GM18520 (cell line): ENCODE data around the gene PRIMPOL.
A peak's percentile ranks its signal among the peaks of the same experiment; 100 is the strongest.
"Not testable (repeated sequence)": the region's sequence is repeated elsewhere in the genome, so short reads cannot be mapped to it uniquely, and the experiment has no call there.

Source experiments
- ATAC-seq: cut with Tn5 transposase; IDR thresholded peaks from one replicate; pipeline ENCODE4 v1.9.1; 2021; ENCODE audit not compliant: unreplicated experiment

Gene PRIMPOL

DNA sequence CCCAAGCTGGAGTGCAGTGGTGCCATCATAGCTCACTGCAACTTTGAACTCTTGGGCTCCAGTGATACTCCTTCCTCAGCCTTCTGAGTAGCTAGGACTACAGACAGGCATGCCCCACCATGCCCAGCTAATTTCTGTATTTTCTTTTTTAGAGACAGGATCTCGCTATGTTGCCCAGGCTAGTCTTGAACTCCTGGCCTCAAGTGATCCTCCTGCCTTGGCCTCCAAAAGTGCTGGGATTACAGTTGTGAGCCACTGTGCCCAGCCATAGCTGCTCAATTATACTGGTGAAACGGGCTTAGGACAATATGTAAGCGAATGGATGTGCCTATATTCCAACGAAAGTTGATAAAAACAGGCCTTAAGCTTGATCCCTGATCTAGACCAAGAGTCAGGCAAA, 13.4 kb upstream of the PRIMPOL start:
- no peak for ATAC-seq

DNA sequence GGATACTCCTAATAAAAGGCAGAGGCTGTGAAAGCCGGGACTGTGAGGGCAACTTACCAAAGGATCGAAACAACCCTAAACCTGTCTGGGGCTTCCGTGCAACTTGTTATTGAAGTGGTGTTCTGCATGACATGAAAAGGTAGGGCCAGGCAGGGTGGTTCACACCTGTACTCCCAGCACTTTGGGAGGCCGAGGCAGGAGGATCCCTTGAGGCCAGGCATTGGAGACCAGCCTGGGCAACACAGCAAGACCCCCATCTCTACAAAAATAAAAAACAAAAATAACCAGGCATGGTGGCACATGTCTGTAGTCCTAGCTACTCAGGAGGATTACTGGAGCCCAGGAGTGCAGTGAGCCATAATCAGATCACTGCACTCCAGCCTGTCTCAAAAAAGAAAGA, 12.6 kb upstream of the PRIMPOL start:
- ATAC-seq, result no peak

DNA sequence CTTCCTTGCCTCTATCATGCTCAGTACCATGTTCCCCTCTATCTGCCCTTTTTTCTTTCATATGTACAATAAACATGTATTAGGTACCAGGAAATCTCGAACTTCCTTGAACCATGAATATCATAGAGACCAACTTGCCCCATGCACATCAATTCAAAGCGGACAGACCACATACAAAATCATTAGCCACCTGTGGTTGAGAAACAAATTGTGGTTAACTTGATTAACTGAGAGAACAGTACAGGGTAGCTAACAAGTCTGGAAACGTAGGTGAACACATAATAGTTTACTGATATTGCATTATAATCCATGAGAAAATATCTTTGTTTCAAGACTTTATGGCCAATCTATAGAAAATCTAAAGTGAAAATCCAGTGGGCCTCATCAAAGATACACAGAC, 8.5 kb upstream of the PRIMPOL start:
- peak; percentile 65 for ATAC-seq

DNA sequence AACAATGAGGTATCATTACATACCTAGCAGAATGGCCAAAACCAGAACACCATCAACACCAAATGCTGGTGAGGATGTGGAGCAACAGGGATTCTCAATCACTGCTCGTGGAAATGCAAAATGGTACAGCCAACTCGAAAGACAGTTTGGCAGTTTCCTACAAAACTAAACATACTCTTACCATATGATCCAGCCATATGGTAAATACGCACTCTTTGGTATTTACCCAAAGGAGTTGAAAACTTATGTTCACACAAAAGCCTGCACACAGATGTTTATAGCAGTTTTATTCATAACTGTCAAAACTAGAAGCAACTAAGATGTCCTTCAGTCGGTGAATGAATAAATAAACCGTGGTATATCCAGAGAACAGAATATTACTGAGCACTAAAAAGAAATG, 8.1 kb upstream of the PRIMPOL start:
- ATAC-seq, result no peak

DNA sequence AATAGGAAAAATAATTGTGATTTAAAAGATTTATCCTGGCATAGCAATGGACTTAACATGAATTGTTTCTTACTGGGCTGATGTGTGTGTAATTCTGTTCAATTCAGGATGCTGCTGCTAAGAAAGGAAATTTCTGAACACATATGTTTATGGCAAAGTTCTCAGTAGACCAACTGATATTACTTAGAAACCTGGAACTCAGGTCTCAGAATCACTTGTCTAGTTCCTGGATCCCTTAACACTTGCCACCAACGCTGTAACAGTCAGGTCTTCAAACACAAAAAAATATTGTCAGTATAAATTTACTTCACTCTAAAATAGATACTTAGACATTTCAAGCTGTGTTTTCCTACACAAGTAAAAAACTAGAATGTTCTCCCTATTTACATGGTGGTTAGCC, 5.8 kb upstream of the PRIMPOL start:
- ATAC-seq, result no peak

DNA sequence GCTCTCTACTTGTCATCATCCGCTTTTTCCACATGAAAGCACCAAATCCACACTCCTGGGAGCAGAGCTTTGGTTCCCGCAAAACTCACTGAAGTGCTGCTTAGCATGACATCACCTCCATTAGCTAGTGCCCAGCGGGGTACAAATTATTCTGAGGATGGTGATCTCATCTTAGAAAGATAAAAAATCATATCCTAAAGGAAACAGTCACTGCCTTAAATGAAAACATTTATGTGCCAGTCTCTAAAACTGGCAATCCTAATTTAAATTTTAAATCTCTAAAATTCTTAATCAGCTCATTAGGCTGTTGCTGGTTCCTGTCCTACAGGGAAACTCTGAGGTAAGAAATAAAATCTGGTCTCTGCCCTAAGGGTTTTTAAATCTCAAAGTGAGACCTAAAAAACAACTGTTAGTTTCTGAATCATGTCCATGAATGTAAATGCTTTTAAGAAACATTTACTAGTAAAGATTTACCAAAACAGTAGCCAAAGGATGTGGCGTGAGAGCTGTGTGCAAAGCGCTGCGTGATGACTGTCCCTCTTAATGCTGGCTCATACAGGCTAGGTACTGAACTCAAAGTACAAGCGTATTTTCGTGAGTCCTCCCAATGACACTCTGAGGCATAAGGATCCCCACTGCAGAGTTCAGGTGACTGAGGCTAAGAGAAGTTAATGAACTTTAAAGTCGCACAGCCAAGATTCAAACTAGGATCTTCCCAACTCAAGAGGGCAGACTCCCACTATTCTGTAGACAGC, 4.8 kb upstream of the PRIMPOL start:
- no peak for ATAC-seq

DNA sequence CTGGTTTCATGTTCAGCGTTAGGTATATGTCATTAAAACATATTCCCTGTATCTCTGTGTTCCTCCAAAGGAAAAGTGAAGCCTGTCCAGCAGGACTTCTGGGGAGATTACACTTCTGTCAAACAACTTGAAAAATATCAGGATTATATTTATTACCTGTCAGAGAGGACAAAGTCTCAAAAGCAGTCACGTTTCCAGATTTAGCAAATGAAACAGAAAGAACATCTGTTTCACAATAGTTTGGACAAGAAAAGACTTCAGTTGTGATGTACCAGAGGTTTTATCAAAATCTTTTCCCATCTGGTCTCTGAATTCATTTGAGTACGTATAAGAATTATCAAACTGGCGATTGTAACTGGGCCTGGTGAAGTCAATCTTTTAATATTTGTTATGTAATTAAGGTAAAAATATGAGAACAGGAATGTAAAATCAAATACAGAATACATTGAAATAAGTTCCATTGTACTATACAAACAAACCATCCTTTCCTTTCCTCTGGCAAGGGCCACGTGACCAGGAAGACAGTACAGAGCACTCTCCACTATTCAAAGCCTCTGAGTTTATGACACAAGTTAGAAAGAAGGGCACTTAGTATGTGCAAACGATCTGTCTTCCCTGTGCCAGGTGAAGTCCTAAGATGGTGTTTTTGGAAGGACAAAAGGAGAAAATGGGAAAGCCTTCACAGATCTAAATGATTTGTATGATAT, 3.5 kb upstream of the PRIMPOL start:
- ATAC-seq, result no peak

DNA sequence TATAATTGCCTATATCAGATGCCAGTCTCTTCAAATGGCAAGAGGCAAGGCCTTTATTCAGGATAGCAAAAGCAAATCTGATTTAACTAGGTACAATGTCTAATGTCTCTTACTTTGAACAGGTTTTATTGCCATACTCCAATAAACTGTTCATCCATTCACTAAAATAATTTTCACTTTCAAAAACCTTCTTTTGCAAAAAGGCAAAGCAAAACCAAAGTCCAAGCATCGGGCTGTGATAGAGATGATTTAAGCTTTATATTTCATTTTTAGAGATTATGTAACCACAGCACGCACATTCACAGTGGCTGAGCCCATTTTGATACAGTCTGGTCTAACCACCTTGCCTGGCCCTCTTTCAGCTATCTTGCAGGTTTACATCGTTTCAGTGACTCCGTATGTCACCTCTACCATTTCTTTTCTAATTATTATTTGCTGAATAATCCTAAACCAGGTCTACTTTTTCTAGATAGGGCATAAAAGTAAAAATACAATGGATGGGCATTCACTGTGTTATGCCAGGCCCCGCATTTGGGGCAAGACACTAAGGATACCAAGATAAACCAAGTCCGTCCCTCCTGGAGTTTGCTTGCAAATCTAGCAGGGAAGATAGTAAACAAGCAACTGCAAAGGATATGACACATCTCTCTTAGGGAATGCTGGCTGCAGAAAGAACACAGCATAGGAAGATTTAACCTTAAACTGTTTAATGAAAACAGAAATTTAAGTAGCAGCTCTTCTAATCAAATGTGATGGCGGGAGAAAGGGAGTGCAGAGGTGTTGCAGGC, 2.1 kb upstream of the PRIMPOL start:
- no peak for ATAC-seq

DNA sequence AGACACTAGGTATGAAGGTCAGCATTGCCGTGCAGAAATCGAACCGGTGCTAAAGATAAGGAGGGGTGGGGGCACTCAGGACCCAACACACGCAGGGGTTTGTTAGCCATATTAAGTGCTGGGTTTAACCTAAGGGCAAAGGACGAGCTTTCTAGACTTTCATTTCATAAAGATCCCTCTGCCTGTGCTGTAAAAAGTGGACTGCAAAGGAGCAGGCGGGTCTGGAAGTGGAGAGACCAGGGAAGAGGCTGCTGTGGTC, 1.6 kb upstream of the PRIMPOL start:
- no peak for ATAC-seq

DNA sequence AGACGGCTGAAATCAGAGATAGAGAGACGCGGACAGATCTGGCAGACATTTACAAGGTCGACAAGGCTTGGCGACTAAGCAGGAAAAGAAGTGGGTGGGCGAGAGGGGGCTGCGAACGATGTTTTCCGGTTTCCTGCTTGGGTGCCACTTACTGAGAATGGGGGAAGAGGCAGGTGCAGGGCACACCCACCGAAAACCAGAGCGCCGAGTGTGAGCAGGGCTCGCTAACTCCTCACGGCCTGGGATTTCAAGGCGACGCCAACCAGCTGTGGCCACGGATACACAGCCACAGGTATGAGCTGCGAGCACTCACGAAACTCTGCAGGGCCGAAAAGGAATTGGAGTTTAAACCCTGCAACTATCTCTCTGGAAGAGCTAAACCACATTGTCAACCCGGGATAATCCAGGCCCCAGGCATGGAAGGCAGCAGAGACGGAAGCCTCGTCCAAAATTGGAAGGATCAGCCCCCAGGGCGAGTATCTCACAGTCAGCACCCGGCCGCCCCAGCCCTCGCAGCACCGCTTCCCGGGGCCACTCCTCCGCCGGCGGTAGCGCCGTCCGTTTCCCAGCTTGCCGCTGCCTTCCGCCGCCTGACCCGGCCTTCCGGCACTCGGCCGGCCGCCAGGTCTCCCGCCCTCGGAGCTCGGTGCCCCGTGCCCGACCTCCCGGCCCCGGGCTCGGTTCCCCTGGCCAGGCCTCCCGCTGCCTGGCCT, 1.1 kb upstream of the PRIMPOL start:
- peak; percentile 7 for ATAC-seq

DNA sequence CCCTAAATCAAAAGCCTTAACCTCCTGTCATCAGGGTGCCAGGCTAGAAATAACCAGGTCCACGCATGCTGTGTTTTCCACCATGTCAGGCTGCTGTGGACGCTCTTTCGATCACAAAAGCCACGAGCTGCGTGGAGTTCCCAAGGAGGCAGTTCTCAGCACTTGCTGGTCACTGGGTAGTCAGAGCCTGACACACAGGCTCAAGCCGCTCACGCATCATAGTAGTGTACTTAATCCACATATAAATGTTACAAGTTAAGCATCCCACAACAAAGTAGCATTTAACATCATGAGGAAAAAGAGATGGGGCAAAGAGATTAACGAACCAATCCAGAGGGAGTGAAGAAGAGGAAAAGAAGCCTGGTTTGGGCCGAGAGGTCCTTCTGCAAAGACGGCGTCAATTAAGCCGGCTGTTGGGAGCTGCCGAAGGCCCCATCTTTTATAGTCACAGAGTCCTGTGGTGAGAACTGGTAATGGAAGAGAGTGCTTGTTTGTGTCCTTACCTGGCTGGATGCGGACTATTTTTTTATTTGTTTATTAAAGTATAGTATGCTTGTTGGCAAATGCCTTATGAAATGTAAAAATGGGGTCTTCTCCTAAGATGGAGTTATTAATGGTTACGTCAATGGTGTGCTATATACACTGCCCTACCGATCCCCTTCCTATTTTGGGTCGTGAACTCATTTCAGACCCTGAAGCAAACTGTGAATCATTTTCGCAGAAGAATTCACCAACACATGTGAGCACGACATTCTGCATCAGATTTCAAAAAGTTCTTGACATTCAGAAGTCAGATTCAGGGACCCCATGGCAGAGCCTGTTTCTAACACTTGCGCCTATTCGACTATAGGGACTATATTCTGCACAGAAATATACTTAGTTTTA, 675 bp downstream of the PRIMPOL start:
- ATAC-seq, result no peak

DNA sequence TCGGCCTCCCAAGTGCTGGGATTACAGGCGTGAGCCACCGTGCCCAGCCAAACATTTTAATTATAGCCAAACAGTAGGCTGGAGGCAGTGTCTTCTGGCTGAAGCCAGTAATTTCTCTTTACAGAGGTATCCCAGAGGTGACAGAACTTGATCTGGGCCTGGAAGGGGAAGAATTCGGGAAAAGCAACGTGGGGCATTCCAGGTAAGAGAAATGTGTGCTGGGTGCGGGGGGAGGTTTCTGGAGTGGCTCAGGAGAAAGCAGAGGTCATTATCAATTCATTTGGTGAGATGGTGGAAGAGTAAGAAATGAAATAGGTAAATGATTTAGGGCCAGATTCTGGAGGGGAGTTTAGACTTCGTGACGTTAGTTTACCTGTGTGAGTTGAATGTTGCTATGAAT, 2.4 kb downstream of the PRIMPOL start:
- ATAC-seq, result no peak

DNA sequence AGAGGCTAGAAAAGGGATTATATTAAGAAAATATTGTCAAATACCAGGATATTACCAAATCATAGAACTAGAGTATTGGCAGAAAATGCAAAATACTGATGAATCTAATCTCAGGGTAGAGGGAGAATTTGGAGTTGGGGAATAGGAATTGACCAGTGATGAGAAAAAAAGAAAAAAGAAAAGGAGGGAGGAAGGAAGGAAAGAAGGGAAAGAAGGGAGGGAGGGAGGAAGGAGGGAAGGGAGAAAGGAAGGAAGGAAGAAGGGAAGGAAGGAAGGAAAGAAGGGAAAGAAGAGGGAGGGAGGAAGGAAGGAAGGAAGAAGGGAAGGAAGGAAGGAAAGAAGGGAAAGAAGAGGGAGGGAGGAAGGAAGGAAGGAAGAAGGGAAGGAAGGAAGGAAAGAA, 3.1 kb downstream of the PRIMPOL start:
- ATAC-seq, result not testable (repeated sequence)

DNA sequence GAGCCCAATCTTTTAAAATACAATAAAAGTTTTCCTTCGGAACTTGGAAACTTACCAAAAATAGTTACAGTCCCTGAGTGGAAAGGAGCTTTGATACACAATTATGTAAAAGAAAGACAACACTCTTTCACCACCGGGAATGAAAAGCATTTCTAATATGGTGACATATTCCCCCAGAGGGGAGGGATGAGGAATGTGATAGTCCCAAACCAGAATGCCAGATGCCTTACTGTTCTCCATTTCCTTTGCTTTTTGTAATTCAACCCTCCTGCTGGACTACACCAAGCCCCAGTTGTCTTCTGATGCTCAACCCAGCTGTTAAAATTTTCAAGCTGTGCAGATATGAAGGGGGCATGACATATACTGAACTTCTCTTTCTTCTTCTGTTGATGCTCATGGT, 4.1 kb downstream of the PRIMPOL start:
- ATAC-seq, result no peak

DNA sequence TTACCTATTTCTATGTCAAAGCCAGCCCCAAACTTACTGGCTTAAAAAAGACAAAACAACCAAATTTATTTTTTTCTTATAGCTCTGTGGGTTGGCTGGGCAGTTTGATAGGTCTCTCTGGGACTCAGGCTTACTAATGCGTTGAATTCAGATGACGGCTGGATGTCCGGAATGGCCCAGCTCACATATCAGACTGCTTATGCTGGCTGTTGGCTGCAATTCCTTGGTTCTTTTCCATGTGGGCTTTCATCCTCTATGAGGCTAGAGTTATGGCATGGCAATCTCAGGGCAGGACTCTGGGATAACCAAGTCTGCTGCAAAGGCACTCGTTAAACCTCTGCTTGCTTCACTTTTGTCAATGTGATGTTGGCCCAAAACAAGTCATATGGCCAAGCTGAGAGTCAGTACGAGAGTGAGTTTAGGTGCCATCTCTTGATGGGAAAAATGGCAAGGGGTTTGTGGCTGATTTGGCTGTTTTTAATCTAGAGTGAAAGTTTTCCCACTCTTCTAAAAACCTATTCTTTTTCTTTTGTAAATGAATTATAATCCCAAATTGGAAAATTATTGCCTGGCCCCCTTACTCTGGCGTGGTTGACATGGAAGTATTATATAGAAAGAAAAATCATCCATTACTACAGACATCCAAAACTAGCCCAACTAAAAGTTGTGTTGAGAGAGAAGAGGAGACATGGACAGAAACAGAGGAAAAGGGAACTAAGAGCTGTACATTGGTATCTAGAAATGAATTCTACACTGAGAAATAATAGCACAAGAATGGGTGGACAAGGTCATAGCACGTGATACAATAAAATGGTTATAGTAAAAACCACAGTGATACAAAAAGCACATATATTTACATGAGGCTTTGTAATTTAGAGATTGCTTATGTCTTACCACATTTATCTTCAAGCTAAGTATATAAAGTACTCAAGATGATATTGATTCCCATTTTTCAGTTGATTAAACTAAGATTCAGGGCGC, 6.6 kb downstream of the PRIMPOL start:
- no peak for ATAC-seq

DNA sequence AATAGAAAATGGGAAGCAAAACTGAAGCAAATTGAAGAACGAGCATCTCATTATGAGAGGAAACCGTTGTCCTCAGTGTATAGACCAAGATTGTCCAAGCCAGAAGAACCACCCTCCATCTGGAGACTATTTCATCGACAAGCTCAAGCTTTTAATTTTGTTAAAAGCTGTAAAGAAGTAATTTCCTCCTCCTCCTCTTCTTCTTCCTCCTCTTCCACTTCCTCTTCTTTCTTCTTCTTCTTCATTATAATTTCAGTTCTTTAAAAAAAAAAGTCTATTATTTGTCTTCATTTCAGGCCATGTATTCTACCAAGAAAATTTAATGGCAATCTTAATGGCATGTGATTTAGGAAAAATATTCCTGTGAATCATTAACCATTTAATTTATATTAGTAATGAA, 7.6 kb downstream of the PRIMPOL start:
- ATAC-seq, result no peak

DNA sequence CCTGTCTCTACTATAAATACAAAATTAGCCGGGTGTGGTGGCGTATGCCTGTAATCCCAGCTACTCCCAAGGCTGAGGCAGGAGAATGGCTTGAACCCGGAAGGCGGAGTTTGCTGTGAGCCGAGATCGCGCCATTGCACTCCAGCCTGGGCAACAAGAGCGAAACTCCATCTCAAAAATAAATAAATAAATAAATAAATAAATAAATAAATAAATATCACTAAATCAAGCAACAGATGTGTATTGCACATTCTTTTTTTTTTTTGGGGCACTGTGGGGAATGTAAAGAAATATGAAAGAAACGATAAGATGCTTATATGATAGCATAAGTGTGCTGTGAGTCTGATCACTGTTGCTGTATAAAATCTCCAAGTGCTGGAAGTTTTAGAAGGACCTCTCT, 8.3 kb downstream of the PRIMPOL start:
- not testable (repeated sequence) for ATAC-seq

DNA sequence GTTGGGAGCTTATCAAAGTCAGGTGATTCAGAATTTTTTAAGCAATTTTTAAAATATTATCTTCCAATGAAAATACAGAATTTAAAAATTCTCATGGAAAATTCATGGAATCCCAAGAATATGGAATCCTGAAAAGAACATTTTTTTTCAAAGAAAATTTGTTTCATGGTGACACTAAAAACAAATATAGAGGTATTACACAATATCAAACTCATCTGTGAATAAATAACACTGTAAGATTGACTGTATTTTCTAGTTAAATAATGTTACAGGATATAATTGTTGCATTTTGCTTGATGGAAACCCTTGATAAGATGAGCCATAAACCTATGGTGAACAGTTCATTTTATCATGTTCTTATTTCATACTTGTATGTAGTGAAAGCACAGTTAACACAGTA, 11.4 kb downstream of the PRIMPOL start:
- no peak for ATAC-seq

DNA sequence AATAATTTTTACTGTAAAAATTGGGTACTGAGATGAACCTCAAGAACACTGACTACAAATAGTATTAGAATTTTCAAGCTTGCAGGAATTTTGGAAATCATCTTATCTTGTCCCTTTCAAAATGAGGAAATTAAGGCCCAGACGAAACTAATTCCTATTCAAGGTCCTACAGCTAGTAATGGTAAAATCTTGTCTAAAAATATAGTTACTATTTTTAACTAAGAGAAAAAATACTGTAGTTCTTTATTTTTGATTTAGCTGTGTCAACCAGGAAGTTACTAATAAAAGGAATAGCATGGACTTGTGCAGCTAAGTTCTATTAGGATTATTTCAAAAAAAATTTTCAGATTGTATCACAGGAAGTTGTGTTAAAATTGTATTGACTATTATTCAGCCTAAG, 12.7 kb downstream of the PRIMPOL start:
- no peak for ATAC-seq
